GM21526 (cell line): ENCODE data around the gene IGFL4.

Experiments
- ATAC-seq: cut with Tn5 transposase; IDR thresholded peaks from one replicate; pipeline ENCODE4 v1.9.1; 2021; ENCODE audit warnings: moderate library complexity; ENCODE audit not compliant: unreplicated experiment, low FRiP score

IGFL4 gene

DNA sequence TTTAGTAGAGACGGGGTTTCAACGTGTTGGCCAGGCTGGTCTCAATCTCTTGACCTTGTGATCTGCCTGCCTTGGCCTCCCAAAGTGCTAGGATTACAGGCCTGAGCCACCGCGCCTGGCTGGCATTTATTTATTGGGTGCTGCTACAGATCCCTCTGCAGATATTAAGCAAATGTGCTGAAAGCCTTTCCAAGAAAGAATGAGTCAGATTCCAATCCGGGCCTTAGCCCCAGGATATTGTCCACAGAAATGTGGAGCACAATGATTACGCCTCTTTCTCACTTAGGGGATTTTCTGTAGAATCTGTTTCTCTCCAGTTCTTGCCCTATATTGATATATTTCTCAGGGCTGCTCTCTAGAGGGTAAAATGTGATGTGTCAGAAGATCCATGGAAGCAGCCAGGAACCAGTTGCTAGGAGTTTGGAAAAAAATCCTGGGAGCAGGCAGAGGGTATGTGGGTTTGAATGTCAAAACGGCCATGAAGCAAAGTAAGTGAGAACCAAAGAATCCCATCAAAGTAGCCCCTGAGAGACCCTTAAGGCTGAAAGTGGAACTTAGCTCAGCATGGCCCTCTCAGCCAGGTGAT lies 24.8 kb upstream of the IGFL4 start:
- no peak for ATAC-seq

DNA sequence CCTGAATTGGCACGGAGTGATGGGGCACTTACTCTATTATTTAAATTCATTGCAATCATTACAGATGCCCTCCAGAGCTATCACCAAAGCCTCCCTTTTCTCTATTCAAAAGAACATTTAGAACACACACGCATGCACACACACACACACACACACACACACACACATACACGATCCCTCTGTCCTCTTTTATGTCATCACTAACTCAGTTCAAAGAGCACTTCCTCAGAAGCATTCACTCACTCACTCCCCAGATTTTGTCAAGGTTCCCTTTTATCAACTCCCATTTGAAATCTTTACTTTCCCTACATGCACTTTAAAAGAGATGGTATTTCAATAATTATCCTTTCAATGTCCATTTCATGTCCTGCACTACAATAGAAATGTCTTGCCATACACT lies 22.4 kb upstream of the IGFL4 start:
- ATAC-seq, result no peak

DNA sequence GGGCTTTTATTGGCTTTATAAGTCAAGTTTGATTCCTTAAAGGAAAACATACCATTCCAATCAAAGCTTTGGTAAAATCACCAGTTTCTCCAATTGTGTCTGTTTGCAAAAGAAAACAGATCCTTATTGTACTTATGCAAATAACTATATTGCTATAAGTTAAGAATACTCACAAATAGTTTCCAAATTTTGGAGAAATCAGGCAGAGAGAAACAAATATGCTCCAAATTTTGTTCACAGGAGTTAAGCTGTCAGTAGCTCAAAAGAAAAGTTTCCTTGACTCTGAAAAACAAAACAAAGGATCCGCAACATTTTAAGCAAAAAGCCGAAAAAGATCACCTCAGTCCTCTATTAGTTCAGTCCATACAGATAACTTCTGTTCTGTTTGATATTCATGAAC lies 19.2 kb upstream of the IGFL4 start:
- ATAC-seq, result no peak

DNA sequence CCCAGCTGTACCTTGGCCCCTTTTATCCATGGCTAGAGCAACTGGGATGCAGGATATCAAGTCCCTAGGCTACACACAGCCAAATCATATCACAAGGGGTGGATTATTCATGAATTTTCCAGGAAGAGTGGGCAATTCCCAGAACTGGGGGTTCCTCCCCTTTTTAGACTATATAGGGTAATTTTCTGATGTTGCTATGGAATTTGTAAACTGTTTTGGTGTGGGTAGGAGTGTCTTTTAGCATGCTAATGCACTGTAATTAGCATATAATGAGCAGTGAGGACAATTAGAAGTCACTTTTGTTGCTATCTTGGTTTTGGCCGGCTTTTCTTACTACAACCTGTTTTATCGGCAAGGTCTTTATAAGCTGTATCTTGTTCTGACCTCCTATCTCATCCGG lies 18.0 kb upstream of the IGFL4 start:
- ATAC-seq, result no peak

DNA sequence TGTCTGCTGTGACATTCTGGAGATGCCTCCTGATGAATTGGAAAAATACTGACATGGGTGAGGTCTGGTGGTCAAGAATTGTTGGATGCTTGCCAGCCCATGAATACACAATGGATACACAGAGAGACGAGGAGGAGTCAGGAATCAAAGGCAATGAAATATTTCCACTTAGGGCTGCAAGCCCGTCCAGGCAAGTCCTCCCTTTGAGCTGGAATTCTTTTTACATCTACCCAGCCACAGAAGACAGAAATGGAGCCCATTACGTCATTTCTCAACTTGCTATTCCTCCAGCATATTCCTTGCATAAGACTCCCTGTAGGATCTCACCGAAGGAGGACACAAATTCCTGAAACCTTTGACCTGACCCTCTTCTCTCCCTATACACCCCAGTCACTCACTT lies 15.7 kb upstream of the IGFL4 start:
- ATAC-seq, result no peak

DNA sequence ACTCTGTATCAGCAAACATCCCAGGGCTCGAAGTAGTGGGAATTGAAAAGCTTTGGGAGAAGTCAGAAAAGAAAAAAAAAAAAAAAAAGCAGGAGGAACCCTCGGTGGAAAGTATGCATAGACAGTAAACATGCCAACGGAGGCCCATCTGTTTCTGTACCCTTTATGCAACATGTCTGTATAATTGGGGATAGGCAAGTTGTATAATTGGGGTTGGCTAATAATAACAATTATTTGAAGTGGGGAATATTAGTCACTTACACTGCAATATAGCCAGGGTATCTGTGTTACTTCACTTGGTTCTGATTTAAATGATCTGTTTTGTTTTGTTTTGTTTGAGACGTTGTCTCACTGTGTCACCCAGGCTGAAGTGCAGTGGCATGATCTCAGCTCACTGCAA lies 12.1 kb upstream of the IGFL4 start:
- ATAC-seq, result no peak

DNA sequence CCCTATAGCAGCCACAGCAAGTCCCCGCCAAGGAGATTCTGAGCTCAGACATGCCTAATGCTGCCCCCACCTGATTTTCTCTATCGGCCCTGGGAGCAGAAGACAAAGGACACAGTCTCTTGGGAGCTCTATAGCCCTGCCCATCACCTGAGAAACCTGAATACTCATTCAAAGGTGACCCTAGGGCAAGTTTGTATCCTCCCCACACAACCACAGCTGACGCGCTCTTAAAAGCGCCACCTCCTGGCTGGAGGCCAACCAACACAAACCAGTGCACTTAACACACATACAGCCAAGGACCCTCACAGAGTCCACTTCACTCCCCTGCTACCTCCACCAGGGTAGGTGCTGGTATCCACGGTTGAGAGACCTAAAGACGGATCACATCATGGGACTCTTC lies 8.8 kb upstream of the IGFL4 start:
- no peak for ATAC-seq

DNA sequence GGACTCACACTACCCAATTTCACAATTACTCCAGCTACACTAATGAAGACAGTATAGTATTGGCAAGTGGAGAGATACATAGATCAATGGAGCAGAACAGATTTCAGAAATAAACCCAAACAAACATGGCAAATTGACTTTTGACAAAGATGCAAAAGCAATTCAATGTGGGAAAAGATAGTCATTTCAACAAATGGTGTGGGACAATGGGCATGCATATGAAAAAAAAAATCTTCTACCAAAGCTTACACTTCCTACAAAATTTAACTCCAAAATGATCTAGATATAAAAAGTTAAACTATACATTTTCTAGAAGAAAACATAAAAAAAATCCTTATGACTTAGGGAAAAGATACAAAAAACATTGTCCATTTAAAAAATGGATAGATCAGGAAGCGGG lies 2.7 kb upstream of the IGFL4 start:
- ATAC-seq, result no peak

DNA sequence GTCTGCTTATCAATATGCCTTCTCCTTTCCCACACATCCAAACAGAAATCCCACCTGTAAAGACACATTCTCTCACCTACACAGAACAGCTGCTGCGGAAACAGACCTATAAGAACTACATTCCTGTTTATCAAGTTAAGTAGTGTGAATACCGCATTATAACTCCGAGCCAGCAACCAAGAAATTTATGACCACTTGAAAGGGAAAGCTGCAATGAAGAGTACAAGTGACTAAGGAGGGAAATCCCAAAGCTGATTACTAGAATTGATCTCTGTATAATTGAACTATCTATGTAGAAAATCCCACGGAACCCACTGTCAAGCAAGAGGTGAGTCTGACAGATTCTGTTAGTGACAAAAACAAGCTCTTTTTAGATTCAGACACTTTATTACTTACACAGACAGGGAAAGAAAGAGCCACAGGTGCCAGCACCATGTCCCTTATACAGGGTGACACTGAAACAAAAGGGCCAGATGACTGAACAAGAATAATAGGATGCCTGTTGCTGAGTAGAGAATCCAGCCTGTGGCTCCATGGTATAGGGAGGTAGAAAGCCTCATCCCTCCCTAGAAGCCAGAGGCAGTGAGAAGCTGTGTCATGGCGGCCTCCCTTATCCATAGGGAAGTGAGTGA lies 1.6 kb upstream of the IGFL4 start:
- no peak for ATAC-seq

DNA sequence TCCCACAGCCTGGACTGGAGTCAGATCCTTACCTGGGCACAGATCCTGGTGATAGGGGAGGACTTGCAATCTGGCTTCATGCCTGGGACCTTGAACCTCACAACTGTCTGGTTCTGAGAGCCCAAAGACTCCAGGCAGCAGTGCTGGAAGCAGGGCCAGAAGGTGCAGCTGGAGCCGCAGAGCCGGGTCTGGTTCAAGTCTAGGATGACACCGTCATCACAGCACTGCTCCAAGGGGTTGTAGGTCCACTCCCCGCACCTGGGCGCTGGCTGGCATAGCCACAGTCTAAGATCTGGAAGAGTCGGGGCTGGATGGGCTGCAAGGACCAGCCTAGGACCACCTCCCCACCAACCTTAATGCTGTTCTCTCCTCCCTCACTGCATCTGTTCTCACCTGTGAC lies 677 bp downstream of the IGFL4 start:
- no peak for ATAC-seq

DNA sequence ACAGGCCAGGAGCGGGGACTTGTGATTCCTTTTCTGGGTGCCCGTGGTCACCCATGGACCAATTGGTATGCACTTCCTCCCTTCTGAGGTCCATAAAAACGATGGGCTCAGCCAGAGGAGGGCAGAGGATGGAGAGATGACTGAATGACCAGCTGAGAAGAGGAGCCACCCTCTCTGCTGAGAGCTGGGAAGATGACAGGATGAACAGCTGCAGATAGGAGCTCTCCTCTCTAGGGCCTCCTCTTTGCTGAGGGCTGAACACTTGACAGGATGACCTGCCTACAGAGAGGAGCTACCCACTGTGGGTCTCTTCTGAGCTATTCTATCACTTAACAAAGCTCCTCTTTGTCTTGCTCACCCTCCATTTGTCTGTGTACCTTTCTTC lies 4.1 kb downstream of the IGFL4 start:
- no peak for ATAC-seq

DNA sequence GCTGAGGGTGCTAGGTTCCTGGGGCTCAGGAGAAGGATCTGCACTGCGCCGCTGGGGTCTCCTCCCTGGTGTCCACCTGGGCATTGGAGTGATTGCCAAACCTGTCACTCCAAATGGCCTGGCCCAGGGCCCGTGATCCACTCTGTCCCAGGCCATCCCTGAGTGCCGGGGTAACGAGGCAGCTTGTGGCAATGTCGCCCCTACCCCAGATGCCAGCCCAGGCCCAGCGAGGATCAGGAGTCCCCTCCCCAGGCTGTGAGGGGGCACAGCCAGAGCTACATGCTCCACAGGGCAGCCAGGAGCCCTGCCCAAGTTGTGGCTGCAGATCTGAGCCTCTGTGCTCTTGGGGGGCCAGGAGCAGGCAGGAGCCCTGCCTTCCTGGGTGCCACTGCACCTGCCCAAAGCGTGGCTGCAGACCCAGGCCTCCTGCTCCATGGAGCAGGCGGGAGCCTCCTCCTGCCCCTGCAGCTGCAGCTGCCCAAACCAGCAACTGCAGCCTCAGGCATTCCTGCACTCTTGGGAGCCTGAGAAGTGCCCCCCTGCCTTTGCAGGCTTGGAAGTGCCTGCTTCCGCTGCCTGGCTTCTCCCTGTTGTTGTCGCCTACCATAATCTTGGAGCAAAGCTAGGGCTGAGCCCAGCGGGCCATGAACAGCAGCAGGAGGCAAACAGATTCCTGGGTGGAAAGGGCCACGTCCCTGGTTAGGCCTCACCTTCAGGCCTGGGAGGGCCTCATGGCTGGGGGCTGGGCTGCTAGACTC lies 4.6 kb downstream of the IGFL4 start:
- ATAC-seq, result no peak

DNA sequence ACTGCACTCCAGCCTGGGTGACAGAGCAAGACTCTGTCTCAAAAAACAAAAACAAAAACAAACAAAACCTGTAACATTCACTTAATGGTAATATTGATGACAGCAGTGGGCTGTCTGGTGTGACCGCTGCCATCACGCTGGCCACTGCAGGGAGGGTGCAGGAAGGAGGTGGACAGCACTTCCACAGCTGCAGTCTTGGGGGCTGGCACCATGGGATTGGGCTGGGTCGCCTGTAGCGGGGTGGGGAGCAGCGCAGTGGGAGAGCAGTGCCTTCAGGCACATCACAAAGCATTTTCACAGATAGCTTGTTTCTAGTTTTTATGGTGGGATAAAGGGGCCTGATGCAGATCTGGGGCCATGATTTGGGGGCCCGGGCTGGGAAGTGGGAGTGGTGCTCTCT lies 5.3 kb downstream of the IGFL4 start:
- ATAC-seq, result no peak

DNA sequence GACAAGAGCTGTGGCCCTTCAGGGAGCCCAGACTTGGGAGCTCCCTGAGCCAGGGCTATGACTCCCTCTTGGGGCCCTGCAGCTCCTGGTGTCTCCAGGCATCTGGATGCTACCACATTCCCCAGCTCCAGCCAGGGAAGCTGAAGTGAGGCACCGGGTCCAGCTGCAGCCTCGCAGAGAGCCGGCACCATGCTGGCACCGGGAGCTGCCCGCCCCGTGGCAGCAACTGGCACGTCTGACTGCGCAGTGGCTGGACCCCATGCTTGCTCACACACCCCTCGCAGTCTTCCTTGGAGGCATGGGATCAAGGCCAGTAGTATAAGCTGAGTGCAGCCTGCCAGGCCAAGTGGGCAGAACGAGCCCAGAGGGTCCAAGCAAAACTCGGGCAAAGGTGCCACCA lies 7.4 kb downstream of the IGFL4 start:
- no peak for ATAC-seq

DNA sequence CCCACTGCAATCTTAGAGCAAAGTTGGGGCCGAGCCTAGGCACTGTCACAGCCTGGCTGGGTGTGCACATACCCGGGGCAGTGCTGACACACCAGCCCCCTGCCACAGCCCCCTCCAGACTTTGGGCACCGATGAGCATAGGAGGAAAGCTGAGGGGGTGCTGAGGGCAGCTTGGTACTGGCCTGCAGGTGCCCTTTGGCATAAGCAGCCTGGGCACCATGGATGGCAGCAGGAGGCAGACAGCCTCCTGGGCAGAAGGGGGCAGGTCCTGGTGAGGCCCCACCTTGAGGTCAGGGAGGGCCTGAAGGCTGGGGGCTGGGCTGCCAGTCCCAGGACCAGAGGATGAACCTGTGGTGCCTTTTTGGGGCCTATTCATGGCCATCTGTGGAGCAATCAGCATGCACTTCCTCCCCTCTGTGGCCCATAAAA lies 8.2 kb downstream of the IGFL4 start:
- no peak for ATAC-seq

DNA sequence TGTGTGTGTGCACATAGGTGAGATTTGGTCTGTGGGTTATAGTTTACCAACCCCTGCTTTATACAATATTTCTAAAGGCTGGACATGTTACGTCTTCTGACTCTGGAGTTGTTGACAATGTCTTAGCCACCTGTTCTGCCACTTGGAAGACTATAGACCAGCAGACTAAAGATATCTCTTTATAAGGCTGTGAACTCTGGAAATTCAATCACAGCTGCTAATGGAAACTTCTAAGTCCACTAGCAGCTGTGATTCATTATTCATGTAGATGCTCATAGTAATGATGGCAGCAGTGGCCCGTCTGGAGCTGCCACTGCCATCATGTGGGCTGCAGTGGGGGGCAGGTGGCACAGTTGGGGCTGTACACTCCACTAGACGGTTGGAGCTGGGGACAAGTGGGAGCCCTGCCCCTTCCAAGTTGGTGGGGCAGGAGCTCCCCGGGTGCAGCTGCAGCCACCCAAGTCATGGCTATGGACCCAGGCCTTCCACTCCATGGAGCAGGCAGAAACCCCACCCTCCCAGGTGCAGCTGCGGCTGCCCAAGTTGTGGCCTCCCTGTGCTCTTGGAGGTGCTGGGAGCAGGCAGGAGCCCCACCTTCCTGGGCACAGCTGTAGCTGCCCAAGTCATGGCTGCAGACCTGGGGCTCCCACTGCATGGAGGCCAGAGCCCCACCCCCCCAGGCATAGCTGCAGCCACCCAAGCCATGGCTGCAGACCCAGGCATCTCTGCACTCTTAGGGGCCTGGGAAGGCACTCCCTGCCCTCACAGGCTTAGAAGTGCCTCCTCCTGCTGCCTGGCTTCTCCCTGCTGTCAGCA lies 8.8 kb downstream of the IGFL4 start:
- no peak for ATAC-seq

DNA sequence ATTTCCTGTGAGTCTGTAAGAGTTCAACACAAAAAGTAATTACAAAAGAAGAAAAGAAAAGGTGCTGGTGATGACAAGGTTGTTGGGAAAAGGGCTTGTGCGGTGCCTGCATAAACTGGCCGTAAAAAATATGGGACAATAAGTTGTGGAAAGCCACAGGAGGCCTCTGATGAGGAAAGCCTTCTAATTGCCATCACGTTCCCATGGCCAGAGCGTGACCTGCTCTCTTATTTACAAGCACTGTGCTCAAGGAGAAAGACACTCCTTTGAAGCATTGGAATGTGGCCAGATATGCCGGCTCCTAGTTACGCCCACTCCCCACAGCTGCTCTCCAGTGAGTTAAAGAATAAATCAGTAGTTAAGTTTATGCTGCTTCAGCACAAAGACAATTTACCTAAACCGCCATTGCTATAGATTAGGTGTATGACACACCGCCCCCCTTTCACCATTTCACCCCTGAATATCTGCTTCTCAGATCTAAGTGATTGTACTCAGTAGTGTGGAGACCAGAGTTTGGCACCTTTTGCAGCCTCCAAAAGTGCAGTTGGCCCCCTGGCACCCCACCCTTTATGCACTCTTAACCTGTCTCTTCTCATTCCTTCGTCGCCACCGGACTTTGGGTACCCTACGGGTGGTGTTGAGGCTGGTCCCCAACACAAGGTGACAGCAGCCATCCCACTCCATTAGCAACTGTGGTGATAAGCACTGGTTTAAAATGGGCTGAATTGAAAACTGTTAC lies 9.8 kb downstream of the IGFL4 start:
- ATAC-seq, result no peak

DNA sequence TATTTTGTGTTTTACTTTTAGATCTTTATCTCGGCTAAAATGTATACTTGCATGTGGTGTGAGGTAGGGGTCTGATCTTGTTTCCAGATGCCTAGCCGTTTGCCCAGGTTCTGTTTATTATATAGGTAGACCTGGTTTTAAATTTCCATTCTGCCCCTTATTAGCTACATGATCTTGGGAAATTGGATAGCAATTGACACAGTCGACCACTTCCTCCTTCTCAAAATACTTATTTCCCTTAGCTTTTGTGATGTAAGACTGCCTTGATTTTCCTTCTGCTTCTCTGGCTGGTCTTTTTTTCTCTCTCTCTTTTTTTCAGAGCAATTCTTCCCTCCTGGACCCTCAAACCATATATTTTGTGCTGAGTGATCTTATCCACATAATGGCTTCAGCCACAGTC lies 15.0 kb downstream of the IGFL4 start:
- no peak for ATAC-seq

DNA sequence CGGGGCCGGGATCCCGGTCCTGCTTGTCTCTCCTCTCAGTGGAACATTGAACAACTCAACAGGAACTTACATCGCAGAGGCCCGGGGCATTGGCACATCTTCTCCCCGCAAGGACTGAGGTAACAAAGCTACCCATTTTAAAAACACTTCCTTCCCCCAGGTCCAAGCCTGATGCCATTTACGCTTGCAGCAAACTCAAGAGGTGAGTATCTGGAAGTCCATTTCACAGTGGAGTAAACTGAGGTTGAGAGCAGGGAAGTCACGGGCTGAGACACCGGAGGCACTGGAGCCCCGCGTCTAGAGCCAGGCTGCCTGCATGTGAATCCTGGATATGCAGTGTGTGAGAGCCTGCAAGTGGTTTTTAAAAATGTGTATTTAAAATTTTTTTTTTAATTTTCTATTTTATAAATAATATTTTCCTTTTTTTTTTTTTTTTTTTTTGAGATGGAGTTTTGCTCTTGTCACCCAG lies 17.5 kb downstream of the IGFL4 start:
- ATAC-seq, result no peak
